Measurements from ENCODE around the gene MOB2.

MOB2 gene

DNA sequence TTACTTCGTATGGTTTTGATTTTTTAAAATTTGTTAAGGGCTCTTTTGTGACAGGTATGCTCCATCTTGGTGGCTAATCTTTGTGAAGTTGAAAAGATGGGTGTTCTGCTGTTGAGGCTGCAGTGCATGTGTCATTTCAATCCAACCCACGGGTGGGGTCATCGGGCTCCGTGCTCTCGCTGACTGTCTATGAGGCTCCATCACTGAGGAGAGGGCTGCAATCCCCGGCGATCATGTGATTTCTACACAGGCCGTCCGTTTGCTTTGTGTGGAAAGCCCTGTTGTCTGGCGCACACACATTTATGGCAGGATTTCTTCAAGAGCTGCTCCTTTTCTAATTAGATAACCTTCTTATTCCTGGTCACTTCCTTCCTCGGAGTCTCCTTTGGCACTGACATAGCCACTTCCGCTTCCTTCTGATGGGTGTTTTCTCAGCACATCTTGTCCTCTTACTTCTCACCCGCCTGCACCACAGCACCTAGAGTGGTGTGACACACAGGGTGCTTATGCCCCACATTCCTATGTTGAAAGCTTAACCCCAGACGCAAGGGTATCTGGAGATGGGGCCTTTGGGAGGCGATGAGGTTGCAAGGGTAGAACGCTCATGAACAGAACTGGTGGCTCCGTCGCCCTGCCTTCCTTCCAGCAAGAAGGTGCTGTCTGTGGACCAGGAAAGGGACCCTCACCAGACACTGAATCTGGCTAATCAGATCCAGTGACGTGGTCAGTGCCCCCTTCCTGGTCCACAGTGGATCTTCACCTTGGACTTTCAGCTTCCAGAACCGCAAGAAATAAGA is 9.4 kb downstream of the MOB2 start:
- no peaks in the 10 kb centered on the region for H3K27me3 ChIP-seq (replicated peaks)
- peaks cover 13% of the 10 kb centered on the region for H3K36me3 ChIP-seq (replicated peaks)

DNA sequence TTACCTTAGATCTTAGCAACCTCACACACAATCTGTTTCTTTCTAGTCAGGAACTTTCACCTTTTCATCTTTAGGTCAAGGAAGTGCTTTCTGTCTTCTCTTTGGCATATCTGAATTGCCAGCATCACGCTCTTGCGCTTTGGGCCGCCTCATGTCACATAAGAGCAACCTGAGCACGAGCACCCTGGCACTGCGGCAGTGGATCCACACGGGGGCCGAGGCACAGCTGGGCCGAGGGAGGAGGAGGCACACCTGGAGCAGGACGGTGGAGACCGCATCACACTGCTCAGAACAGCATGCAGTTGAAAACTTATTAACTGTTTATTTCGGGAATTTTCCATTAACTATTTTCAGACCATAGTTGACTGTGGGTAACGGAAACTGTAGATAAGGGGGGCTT is 10.7 kb downstream of the MOB2 start:
- Histone ChIP-seq H3K27me3 (replicated peaks) (no peaks in the 10 kb centered on the region), H3K4me3 (ENCODE audit: low read depth, low read length) (no peak overlapping the region), H3K27ac (no peak overlapping the region), H3K36me3 (replicated peaks) (peaks cover 13% of the 10 kb centered on the region)
- TF ChIP-seq, protein P1, sequence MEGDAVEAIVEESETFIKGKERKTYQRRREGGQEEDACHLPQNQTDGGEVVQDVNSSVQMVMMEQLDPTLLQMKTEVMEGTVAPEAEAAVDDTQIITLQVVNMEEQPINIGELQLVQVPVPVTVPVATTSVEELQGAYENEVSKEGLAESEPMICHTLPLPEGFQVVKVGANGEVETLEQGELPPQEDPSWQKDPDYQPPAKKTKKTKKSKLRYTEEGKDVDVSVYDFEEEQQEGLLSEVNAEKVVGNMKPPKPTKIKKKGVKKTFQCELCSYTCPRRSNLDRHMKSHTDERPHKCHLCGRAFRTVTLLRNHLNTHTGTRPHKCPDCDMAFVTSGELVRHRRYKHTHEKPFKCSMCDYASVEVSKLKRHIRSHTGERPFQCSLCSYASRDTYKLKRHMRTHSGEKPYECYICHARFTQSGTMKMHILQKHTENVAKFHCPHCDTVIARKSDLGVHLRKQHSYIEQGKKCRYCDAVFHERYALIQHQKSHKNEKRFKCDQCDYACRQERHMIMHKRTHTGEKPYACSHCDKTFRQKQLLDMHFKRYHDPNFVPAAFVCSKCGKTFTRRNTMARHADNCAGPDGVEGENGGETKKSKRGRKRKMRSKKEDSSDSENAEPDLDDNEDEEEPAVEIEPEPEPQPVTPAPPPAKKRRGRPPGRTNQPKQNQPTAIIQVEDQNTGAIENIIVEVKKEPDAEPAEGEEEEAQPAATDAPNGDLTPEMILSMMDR (IDR thresholded peaks at IDR 0.05; ENCODE audit: low read depth, low read length, missing control alignments) = no peak
- no peak for DNase-seq
- in situ Hi-C loops (cut with HindIII; ENCODE audit: low pct_ligation_motif_present, low sequenced_read_pairs) = no loop called here

More for the DNA sequence above, 9.4 kb downstream of the MOB2 start:
- TF ChIP-seq, protein P1 (IDR thresholded peaks at IDR 0.05; ENCODE audit: low read depth, low read length, missing control alignments) = no peak
- in situ Hi-C loops (cut with HindIII; ENCODE audit: low pct_ligation_motif_present, low sequenced_read_pairs) = no loop called here
- Histone ChIP-seq H3K4me3 (ENCODE audit: low read depth, low read length) (no peak overlapping the region), H3K27ac (no peak overlapping the region)
- DNase-seq = no peak

DNA sequence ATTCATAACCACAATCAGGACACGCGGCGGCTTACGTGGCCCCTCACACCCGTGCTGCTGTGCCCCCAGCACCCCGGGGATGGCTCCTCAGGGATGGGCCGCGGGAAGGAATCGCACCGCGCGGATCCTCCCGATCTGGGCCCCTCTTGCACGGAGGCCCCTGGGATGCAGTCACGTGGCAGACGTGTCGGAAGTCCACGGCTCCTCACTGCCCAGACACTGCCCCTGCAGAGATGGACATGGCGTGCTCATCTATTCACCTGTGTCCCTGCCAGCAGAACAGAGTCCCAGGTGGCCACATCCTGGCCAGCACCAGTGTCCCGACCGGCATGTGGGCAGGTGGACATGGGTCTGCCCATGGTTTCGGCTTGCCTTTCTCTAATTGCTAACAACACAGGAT is 12.8 kb downstream of the MOB2 start:
- H3K36me3 ChIP-seq (replicated peaks) = peaks cover 8% of the 10 kb centered on the region
- in situ Hi-C loops (cut with HindIII; ENCODE audit: low pct_ligation_motif_present, low sequenced_read_pairs) = no loop called here
- no peak overlapping the region for H3K27ac ChIP-seq
- no peaks in the 10 kb centered on the region for H3K27me3 ChIP-seq (replicated peaks)
- DNase-seq = no peak
- no peak overlapping the region for H3K4me3 ChIP-seq (ENCODE audit: low read depth, low read length)
- TF ChIP-seq, protein P1 (IDR thresholded peaks at IDR 0.05; ENCODE audit: low read depth, low read length, missing control alignments) = no peak

DNA sequence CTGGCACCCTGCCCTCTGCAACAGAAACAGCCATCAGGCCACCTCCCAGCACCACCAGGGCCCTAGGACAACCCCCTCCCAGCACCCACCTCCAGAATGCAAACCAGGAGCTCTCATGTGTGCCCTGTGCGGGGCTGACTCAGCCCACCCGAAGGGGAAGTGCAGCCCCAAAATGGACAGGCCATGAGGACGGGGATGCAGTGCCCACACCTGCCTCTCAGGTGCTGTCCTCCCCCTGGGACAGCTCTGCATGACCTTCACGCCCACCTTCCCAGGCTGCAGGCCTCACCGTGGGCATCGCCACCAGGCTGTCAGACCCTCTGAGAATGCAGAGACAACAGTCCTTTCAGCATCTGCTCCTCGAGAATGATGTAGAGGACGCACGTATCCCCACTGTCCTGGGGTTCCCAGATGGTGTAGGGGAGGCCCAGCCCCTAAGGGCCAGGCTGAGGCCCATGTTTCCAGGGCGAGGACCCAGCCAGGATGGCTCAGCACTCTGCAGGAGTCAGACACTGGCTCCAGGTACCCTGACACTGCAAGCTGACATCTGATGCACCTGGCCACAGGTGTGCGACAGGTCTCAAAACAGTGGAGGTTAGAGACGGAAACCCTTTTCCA is 13.5 kb downstream of the MOB2 start:
- no peak for DNase-seq
- Histone ChIP-seq H3K27ac (no peak overlapping the region), H3K27me3 (replicated peaks) (no peaks in the 10 kb centered on the region), H3K4me3 (ENCODE audit: low read depth, low read length) (no peak overlapping the region), H3K36me3 (replicated peaks) (peaks cover 5% of the 10 kb centered on the region)
- in situ Hi-C loops (cut with HindIII; ENCODE audit: low pct_ligation_motif_present, low sequenced_read_pairs) = no loop called here
- TF ChIP-seq, protein P1 (IDR thresholded peaks at IDR 0.05; ENCODE audit: low read depth, low read length, missing control alignments) = no peak

DNA sequence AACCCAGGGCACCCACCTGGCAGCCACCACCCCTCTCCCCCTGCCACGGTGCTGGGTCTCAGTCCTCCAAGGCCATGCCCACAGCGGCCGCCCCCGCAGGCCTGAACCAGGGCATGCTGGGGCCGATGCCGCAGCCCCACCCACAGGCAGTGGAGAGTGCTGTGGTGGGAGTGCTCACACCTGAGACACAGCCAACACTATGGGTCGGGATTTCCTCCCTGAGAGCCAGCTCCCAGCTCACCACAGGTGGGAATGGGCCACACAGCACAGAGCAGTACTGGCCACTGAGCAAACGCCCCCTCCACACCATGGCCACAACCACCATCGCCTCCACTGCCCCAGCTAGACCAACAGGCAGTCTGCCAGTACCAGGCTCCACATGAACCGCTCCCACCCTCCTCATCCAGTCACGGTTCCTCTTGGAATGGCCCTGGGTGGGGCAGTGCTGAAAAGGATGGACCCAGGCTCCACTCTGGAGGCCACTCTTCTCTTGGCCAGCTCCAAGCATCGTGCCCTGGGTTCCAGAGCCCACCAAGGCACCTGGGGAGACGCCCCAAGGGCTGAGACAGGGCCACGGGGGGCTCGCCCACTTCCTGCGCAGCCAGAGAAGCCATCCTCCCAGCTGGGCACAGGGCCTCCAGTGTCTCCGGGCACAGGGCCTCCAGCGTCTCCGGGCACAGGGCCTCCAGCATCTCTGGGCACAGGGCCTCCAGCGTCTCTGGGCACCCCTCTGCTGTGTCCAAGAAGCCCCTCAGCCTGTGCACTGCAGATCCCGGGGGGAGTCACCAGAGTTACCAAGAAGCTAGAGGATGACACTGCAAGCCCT is 14.2 kb downstream of the MOB2 start:
- in situ Hi-C loops (cut with HindIII; ENCODE audit: low pct_ligation_motif_present, low sequenced_read_pairs) = no loop called here
- H3K36me3 ChIP-seq (replicated peaks) = peaks cover 4% of the 10 kb centered on the region

More for the DNA sequence above, 14.2 kb downstream of the MOB2 start:
- TF ChIP-seq, protein P1 (IDR thresholded peaks at IDR 0.05; ENCODE audit: low read depth, low read length, missing control alignments) = no peak
- no peaks in the 10 kb centered on the region for H3K27me3 ChIP-seq (replicated peaks)
- no peak overlapping the region for H3K4me3 ChIP-seq (ENCODE audit: low read depth, low read length)
- no peak overlapping the region for H3K27ac ChIP-seq
- no peak for DNase-seq
